GM12875 (cell line): ENCODE measurements around the gene CCDC50.

Source experiments
- H3K4me3 ChIP-seq: one replicate; pipeline ENCODE4 v1.5.1; 2011; ENCODE audit warnings: low read depth, low read length, control low read depth
- TF ChIP-seq, protein P1 (sequence below): IDR thresholded peaks from 2 replicates; pipeline ENCODE4 v1.5.1; 2011; ENCODE audit warnings: low read depth, mild to moderate bottlenecking, control low read depth, inconsistent platforms, low read length, moderate library complexity, borderline replicate concordance; ENCODE audit not compliant: insufficient read depth

Gene CCDC50

GRCh38 chr3:191292243-191293015 is 36.8 kb upstream of the CCDC50 start:
- TF ChIP-seq, protein P1, sequence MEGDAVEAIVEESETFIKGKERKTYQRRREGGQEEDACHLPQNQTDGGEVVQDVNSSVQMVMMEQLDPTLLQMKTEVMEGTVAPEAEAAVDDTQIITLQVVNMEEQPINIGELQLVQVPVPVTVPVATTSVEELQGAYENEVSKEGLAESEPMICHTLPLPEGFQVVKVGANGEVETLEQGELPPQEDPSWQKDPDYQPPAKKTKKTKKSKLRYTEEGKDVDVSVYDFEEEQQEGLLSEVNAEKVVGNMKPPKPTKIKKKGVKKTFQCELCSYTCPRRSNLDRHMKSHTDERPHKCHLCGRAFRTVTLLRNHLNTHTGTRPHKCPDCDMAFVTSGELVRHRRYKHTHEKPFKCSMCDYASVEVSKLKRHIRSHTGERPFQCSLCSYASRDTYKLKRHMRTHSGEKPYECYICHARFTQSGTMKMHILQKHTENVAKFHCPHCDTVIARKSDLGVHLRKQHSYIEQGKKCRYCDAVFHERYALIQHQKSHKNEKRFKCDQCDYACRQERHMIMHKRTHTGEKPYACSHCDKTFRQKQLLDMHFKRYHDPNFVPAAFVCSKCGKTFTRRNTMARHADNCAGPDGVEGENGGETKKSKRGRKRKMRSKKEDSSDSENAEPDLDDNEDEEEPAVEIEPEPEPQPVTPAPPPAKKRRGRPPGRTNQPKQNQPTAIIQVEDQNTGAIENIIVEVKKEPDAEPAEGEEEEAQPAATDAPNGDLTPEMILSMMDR, result no peak
- H3K4me3 ChIP-seq, result no peak overlapping the region

GRCh38 chr3:191294291-191294690 is 34.9 kb upstream of the CCDC50 start:
- H3K4me3 ChIP-seq, result no peak overlapping the region
- TF ChIP-seq, protein P1, result no peak

DNA sequence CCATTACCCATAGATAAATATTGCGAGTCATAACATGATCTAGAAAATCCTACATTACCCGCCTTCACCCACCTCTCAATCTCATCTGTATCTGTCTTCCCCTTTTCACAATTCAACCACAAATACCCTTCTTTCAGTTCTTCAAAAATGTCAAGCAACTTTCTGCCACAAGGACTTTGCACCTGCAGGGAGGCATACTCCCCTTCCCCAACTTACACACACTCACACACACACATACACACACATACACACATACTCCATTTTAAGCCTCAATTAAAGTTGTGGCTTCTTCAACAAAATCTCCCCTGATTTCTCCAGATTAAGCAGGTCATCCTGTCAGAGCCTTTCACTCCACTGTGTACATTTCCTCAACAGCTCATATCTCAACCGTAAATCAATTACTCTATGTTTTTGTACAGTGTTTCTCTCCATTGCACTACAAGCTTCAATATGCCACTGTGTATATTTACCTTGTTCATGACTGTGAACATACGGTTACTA is 33.1 kb upstream of the CCDC50 start:
- TF ChIP-seq, protein P1, result no peak
- no peak overlapping the region for H3K4me3 ChIP-seq

- H3K4me3 ChIP-seq, result no peak overlapping the region
- TF ChIP-seq, protein P1, result no peak
Observed at GRCh38 chr3:191298846-191299245, 30.3 kb upstream of the CCDC50 start.

GRCh38 chr3:191300422-191300821 is 28.8 kb upstream of the CCDC50 start:
- no peak overlapping the region for H3K4me3 ChIP-seq
- TF ChIP-seq, protein P1, result no peak

DNA sequence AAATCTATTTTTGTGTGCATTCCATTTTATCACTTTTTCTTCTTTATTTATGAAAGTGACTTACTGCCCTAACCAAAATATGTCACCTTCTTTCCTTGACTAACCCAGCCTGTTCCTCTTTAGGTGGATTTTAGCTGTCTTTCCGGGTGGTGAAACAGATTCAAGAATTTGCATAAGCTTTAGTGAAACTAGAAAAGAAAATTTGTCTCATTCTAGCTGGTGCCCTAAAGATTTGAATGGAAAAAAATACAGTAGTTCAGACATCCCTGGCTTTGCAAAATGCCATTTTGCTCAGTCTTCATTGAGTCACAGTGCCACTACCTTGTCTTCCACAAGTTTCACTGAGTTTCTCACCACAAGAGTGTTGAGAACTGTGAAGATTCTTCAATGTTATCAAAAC is 28.2 kb upstream of the CCDC50 start:
- TF ChIP-seq, protein P1, result no peak
- no peak overlapping the region for H3K4me3 ChIP-seq

DNA sequence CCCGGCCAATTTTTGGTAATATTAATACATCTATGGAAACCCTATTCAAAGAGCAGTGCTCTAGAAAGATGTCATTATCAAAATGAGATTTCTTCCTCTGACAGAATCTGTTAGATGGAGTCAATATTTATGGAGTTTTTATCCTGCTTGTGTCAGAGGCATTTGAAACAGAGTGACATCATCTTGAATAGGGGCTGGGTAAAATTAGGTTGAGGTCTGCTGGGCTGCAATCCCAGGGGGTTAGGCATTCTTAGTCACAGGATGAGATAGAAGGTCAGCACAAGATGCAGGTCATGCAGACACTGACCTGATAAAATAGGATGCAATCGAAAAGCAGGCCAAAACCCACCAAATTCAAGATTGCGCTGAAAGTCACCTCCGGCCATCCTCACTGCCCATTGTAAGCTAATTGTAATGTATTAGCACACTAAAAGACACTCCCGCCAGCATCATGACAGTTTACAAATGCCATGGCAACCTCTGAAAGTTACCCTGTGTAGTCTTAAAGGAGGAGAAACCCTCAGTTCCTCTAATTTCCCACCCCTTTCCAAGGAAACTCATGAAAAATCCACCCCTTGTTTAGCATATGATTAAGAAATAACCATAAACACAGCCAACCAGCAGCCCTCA is 27.3 kb upstream of the CCDC50 start:
- H3K4me3 ChIP-seq, result no peak overlapping the region

More for the DNA sequence above, 27.3 kb upstream of the CCDC50 start:
- TF ChIP-seq, protein P1, result no peak
